LNCaP clone FGC (cell line): ENCODE measurements around the gene PAX7.

Source experiments
- DNase-seq: peaks from one replicate; pipeline ENCODE4 v3.0.0-alpha.2; 2011; ENCODE audit warnings: low read depth
- H3K4me3 ChIP-seq: 2 replicates; pipeline ENCODE4 v1.5.1; 2011; ENCODE audit warnings: mild to moderate bottlenecking, low read depth, low read length, control low read depth
- TF ChIP-seq, protein P1 (sequence below): IDR thresholded peaks from 2 replicates; pipeline ENCODE4 v1.5.1; 2012; ENCODE audit warnings: mild to moderate bottlenecking; ENCODE audit not compliant: control insufficient read depth, insufficient read depth; ENCODE audit errors: extremely low read depth

Gene PAX7

DNA sequence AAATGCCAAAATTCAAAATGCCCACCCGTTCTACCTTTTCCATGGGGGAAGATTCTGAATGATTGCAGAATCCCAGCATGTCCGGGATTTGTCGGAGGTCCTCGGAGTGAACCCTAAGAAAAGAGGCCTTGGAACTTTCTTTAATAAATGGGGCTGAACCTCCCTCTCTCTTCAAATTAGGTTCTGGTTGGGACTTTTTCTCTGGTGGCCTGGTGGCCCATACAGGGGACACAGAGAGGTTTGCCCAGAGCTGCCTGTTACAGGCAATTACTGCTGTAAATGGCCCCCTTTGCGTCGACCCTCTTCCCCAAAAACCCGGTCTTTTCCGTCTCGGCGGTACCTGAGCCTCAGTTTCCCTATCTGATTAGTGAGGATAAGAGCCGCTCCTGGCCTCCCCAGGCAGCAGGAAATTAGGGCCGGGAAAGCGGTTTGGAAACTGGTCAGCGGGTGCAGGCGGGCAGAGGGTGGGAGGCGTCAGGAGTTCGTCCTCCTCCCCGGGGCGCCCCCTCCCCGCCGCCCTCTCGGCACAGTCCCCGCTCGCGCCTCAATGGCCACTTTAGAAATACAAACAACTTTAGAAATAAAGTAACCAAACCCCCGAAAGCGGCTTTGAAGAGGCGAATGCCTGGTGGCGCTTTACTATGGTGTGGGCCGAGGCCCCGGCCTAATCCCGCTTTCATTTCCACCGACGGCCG, 15.6 kb downstream of the PAX7 start:
- no peak for DNase-seq
- TF ChIP-seq, protein P1, sequence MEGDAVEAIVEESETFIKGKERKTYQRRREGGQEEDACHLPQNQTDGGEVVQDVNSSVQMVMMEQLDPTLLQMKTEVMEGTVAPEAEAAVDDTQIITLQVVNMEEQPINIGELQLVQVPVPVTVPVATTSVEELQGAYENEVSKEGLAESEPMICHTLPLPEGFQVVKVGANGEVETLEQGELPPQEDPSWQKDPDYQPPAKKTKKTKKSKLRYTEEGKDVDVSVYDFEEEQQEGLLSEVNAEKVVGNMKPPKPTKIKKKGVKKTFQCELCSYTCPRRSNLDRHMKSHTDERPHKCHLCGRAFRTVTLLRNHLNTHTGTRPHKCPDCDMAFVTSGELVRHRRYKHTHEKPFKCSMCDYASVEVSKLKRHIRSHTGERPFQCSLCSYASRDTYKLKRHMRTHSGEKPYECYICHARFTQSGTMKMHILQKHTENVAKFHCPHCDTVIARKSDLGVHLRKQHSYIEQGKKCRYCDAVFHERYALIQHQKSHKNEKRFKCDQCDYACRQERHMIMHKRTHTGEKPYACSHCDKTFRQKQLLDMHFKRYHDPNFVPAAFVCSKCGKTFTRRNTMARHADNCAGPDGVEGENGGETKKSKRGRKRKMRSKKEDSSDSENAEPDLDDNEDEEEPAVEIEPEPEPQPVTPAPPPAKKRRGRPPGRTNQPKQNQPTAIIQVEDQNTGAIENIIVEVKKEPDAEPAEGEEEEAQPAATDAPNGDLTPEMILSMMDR: no peak
- H3K4me3 ChIP-seq: no peak overlapping the region

- no peak for DNase-seq
- H3K4me3 ChIP-seq: no peak overlapping the region
- TF ChIP-seq, protein P1: no peak
These were observed 16.3 kb downstream of the PAX7 start for GRCh38 chr1:18646786-18647410.

GRCh38 chr1:18647681-18648214, 17.1 kb downstream of the PAX7 start:
- no peak overlapping the region for H3K4me3 ChIP-seq
- no peak for DNase-seq
- TF ChIP-seq, protein P1: no peak

DNA sequence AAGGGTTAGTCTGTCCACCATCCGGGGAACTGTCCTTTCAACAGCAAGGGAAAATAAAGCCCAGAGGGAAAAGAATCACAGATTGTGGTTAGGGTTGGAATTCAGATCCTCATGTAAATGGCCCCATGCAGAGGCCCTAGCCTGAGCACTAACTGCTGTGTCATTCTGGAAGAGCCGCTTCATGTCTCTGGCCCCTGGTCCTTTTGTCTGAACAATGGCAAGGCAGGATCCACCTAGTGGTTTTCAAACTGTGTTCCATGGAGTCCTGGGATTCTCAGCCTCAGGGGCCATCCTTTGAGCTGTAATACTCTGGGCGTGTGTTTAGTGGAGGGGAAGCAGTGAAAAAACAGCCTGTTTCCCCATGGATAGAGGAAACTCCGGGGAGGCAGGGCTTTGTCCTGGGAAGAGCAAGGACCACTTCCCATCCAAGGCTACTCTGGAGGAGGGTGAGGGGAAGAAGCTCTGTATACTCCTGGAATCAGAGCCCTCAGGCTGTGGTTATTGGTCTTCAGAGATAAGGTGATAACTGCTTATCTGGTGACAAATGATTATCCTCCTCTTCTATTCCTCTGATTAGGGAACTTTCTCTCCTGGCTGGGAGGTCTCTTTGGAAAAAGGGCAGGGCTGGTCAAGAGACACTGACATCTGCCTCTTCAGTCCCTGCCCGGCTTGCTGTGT, 19.2 kb downstream of the PAX7 start:
- no peak overlapping the region for H3K4me3 ChIP-seq
- no peak for DNase-seq
- TF ChIP-seq, protein P1: no peak

DNA sequence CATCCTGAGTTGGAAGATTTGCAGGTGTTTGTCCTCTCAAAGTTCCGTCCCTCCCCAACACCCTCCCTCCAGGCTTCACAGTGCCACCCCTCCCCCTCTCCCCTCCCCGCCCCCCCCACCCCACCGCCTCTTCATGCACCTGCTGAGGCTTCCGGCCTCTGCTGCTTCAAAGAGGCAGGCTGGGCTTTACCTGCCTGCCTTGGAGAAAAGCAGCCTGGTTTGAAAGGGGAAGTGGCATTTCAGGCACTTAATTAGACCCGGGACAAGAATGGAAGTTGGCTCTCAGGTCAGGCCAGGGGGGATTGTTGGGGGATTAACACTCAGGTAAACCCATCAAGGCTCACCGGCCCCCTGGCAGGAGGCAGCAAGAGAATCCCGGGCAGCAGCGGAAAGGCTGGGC, 21.1 kb downstream of the PAX7 start:
- TF ChIP-seq, protein P1: no peak
- H3K4me3 ChIP-seq: no peak overlapping the region
- no peak for DNase-seq

DNA sequence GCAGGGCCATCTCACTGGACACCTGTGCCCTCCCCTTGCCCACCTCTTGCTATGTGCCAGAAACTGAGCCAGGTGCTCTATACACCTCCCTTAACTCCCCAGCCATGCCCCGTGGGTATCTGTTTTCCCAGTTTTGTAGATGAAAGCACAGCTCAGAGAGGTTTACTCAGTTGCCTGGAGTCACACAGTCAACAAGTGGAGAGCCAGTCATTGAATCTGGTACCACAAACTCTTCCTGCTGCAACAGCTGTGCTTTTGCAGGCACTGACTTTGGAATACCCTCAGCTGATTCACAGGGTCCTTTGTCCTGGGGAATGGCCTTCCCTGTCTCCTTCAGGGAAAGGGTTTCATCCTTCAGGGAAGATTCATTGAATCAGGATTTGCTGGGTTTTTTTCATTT, 22.1 kb downstream of the PAX7 start:
- H3K4me3 ChIP-seq: no peak overlapping the region
- DNase-seq: no peak

More for the DNA sequence above, 22.1 kb downstream of the PAX7 start:
- TF ChIP-seq, protein P1: no peak
